NCI-H2029 (cell line): ENCODE measurements around the gene TRIO.

Experiments used
- DNase-seq: peaks from one replicate; lab custom pipeline; 2025; lab: John Stamatoyannopoulos, UW

Gene TRIO

DNA sequence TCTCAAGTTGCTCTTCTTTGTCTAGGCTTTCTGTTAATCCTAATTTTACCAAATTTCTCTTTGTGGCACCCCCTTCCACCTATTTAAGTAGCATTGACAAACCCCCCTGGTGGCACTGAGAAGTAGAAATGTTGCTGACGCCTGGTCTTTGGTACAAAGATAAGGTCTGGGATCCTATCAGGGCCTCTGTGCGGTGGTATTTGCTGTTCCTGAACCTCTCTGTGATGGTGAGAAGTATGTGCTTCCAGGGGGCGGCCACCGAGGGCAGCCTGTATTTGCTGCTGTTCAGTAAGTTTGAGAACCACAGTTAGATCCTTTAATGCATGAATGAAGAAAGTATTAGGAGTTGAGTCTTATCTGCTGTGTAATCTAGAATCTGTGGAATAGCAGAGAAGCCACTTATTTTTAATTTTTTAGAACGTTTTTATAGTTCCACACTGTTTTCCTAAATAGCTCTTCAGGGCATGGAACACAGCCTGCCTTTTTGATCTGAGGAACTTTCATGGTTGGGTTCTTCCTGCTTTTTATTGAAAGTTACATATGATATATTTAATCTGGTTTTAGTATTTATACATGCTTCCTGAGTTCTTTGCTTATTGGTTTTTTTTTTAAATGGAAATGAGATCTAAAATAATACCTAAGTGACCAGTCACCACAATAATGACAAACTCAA is 124.2 kb downstream of the TRIO start:
- no peak for DNase-seq

DNA sequence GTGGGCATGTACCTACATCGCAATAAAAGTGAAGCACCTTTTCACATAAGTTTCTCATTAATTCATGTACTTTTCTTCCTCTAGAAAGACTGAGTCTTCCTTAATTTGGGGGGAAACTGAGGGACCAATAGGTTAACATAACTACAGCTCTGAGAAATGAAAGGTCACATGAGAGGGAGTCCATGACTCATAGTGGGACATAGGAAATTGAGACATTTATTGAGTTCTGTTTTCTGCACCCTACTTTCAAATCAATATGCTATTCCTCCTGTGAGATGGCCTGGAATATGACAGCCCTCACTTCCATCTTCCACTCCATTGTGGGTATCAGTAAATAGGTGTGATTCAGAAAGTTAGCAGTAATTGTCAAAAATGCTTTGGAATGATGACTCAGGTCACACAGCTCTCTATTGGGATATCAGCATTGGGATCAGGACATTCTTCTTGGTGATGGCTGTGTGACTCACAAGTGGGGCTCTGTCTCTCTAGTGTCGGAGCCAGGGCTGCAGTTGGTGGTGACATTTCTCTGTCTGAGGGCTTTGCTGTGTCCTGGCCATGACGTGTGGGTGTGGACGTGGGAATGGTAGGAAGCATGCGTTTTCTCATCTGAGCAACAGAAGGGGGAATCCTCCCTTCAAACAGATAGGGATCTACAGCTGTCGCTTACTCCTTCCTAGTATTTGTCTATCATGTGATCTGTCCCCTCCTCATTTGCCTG is 125.0 kb downstream of the TRIO start:
- no peak for DNase-seq

DNA sequence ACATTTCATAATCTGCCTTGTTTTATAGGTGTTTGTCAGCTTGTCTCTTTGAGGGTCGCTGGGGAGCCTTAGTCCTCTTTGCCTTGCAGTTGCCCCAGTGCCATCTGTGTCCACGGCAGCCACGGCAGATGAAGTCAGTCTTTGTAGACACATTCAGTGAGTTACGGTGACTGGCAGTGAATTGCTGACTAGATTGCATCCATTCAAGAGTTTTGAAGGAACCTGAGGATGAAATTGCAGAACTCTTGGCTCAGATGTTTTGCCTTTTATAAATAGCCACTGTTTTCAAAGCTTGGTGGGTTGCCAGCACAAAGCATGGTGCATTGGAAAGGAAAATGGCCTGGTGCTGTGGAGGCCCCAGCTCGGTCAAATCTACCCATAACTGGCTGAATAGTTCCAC is 125.6 kb downstream of the TRIO start:
- DNase-seq, result no peak

DNA sequence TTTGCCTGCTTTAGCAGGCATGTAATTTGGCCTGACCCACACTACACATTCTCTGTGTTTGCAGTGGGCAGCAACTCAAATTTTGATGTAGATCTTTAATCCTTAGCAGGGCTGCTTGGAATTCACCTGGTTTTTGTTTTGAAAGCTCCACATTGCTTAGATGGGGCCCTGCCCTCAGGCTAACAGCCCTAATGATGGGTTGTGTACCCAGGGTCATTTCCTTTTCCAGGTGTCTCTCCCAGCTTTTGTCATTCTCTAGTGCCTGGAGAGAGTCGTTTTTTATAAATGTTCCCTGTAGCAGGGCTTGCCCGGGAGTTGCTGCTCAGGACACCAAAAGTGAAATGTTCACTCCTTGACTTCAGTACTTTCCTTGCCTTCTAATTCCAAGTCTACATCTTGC is 126.3 kb downstream of the TRIO start:
- DNase-seq, result no peak

DNA sequence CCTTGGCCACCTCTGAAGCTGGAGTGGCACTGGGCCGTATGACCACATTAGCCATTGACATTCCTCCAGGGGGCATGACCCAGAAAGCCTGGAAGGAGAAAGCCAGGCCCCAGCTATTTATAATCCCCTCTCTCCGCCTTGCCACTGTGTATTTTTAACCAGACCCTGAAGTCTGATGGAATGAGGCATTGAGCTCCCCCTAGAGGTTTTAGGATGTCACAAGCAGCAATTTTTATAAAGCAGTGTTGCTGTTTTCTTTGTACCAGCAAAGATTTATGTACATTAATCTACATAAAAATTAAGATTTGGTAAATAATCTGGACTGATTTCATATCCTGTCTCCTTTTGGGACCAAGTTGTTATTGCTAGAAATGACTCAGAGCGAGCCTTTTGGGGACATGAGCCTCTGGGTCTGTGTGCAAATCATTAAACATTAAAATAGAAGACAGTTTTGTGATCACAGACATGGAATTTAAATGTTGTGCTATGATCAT is 127.1 kb downstream of the TRIO start:
- peak; percentile 29 for DNase-seq

DNA sequence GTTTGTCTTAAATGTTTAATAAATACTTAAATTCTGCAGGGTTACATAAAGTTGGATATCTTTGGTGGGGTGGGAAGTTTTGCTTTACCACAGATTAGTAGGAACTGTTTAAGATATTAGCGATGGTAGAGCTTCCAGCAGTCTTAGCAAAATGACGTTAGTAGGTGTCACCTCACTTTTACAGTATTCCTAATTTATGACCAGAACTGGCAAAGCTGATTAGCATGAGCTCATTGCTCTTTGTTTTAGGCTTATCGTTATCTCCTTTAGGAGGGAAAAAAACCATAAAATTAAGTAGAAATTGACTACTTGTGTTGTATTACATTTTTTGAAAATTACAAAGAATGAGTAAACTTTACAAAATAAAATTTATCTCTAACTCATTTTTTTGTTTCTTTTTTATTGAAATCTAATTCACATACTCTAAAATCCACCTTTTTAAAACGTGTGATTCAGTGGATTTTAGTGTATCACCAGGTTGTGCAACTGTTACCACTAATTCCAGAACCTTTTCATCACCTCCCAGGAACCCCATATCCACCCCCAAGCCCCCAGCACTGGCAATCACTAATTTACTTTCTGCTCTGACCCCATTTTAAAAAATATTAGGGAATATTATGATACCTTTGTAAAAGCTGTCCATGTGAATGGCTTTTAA is 129.5 kb downstream of the TRIO start:
- no peak for DNase-seq

DNA sequence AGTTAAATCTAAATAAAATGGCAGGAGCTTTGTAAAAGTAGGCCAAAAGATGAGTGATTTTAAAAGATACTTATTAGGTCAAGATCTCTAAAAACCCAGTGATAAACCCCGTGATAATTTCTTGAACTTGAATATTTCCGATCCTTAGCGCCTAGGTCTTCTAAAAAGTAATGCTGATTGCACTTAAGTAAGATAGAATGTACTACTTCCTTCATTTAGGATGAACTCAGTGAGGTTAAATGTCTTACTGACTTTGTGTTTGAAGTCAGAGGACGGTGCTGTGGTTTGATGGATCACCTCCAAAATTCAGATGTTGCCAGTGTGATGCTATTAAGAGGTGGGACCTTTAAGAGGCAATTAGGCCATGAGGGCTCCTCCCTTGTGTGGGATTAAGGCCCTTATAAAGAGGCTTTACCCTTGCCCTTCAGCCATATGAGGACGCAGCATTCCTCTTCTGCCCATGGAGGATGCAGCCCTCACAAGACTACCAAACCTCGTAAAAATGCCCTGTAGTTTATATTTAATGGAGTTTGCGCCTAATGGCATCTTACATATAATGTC is 130.1 kb downstream of the TRIO start:
- no peak for DNase-seq

DNA sequence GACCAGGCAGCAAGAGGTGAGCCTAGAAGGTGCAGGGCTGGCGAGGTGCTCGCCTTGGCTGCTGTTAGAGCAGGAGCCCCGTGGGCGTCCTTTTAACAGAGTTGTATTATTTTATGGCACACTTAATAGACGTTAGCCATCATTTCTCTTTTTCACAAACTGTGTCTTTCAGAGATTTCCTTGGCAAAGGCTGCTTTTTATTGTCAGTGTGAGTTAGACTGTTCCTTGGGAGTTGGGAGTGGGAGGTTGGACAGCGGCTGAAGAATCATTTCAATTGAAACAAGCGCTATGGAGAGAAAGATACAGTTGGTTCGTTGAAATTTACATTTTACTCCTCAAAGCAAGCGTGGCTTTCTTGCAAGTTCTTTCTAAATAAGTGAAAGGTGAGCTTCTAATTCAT is 133.2 kb downstream of the TRIO start:
- DNase-seq, result no peak

DNA sequence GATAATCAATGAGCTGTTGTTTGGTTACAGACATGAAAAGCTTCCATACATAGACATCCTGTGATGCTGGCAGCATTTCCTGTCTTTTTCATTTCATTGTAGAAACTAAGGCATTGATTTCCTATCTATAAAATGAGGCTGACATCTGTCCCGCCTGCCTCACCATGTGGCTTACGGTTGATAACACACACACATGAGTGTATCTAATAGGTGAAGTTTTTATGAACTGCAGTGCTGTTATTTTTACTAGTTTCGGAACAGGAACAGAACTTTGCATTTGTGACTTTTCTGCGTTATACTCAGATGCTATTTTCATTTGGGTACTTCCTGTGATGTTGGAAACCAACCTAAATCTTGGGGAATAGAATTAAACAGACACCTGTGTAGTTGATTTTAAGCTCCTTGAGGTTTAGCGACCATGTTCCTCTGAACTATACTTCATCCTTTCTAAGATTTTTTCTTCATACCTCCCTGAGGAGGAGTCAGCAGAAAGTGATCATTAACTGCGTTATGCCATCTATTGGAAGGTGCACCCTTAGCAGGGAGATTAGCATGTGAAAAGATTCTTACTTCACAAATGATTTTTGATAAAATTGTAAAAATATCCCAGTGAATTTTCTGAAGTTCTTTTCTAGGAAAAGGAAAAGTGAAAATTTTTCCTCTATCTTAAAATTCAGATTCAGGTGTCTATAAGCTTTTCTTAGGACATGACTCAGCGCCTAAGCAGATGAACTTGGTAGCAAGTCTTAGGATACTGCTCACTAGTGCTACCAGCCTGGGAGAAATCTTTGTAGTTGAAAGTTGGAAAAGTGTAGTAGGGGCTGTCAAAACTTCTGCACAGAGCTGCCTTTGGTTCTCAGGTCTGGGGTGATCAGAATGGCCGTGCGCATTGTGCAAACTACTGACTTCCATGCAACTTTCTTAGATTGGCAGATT is 134.5 kb downstream of the TRIO start:
- DNase-seq, result no peak

DNA sequence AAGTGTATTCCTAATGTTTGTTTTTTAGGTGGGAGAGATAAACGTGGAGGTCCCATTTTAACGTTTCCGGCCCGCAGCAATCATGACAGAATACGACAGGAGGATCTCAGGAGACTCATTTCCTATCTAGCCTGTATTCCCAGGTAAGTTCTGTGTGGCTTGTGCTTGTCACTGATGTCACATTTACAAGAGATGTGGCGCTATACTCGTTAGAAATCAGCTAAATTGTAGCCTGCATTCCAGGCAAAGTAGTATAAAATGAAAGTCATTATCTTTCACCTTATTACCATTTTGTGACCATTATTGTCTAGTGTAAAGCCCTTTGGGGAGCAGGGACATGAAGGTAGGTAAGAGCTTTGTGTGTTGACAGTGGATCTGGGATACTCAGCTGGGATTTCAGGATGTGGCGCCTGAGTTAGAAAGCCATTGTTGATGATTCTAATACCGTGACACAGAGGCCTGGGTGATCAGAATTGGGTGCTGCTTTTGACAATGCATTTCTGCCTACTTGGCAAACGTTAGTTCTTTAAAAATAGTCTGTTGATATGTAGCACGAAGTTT is 137.2 kb downstream of the TRIO start:
- no peak for DNase-seq

DNA sequence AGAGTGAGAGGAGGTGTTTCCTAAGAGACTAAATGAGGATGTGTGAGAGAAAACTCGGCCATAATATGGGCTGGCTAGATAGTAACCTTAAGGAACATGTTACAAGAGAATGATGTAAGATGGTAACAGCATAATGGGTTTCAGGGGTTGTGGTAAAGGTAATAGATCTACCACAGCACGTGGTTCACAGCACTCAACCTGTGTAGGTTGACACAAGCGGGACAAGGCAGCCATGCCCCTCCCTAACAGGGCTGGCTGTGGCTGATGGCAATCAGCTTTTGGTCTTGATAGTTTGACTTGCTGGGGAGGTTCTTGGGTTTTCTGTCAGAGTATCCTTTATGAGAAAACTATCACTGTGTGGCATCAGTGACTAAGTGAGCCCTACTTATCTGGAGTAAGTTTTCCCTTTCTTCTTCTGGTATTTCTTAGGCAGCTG is 138.6 kb downstream of the TRIO start:
- no peak for DNase-seq

DNA sequence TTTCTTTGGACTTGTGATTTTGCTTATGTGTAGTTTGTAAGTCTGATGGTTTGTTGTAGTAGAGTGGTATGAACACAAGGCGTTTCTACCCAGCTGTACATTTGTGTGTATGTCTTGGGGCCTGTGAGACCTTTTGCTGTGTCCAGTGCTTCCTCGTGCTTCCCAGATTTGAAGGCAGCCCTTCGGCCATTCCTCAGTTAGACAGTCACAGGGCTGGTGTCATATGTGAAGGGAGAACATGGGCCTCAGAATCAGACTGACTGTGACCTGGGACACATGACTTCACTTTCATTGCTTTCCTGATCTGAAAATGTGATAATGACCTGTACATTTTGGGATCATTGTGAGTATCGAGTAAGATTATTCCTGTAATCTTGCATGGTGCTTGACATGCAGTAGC is 140.0 kb downstream of the TRIO start:
- no peak for DNase-seq

DNA sequence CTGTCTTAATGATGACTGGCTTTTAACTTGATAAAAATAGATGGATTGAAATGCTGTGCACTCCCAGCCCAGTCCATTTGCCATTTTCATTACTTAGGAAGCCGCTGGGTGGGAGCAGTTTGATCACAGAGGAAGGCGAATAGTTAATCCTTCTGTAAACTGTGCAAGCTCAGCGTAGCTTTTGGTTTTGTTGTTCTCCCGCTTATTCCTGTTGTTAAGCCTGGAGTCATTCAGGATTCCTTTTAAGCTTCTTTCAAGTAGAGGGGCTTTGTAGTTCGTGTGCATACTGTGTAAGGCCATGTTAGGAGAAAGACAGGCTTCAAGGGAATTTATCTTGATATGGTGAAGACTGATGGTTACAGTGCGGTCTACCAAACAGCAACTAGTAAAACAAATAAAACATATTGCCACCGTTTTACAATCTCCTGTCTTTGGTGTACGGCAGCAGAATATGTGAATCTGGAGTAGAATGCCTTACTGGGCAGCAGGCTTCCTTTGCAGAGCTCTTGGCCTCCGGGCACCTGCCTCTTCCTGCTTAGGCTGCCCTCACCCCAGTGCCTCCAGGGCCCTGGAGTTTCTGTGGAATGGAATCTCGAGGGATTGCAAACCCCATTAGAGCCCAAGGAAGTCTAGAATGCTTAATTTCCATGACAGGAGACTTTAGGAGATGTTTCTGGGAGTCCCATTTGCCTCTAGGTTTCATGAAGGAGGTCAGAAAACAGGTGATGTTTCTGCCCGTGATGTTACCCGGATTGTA is 141.4 kb downstream of the TRIO start:
- no peak for DNase-seq

DNA sequence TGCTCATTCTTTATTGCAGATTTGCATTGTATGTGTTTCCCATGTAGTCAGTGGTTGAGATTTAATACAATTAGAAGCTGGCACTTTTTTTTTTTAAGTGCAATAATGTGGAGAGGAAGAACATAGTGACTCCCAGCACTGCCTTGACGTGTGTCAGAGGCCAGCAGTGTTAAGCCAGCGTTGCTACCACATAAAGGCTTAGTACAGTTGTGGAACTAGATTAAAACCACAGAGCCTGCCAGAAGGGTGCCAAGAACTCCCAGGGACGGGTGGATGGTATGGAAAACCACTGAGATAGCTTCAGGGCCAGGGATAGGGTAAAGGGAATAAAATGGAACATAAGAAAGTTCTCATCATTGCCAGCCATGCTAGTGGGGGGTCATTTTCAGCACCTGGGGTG is 142.9 kb downstream of the TRIO start:
- DNase-seq, result no peak

DNA sequence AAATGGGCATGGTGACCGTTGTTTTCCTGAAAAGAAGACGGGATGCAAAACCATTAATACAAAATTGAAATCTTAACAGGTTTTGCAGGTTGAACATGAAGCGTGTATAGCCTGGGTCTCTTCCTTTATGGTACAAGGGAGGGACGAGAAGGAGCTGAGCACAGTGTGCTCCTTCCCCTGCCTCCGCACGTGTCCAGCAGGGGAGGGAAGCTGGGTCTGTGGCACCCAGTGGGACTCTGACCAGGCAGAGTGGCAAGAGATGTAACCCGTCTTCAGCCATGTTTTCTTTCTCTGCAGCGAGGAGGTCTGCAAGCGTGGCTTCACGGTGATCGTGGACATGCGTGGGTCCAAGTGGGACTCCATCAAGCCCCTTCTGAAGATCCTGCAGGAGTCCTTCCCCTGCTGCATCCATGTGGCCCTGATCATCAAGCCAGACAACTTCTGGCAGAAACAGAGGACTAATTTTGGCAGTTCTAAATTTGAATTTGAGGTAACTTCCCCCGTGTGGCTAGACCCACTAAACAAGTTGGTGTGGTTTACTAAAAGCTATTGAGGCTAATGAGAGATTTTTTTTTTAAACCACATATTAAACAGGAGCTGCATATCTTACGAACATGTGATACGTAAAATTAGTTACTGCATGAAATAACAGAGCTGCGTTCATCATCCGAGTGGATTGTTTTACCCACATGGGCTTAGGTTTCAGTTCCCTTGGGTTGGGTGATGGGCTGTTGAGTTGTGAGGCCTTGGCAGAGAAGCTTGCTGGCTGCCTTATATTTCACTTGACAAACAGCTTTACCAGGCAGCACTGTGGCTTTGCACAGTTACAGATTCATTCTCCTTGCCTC is 143.7 kb downstream of the TRIO start:
- no peak for DNase-seq

DNA sequence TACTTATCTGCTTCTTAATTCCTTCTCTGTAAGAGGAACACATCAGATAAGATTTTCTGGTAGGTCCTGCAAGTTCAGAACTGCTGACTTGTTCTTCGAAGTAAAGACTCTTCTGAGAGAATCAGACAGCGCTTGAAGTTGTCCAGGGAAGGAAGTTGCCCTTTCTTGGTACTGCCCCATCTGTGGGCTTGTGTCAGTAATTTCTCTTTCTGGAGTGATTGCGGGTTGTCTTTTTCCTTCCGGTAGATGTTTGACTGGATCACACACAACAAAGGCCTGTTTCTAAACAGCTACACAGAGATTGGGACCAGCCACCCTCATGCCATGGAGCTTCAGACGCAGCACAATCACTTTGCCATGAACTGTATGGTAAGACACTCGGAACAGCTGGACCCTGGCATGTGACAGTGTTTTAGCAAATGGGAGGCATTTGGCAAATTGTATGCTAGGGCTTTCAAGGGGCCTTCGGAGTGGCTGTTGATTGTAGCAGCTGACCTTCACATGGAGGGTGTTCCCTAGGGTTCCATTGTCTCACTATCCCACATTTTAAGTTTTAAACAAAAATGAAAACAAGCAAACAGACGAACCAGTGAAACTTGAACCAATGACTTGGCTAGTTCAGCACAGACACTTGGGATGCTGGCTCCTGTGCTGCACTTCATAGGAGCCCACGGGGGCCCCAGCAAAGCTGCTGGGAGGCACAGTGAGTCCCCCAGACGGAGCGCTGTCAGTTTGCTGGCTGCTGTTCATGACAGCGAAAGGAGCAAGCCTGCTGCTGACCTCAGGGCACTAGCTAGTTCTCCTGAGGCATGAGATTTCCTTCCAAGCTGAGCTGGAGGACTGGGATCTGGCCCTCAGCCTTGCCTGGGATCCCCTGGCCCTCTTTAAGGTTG is 149.9 kb downstream of the TRIO start:
- DNase-seq, result no peak

DNA sequence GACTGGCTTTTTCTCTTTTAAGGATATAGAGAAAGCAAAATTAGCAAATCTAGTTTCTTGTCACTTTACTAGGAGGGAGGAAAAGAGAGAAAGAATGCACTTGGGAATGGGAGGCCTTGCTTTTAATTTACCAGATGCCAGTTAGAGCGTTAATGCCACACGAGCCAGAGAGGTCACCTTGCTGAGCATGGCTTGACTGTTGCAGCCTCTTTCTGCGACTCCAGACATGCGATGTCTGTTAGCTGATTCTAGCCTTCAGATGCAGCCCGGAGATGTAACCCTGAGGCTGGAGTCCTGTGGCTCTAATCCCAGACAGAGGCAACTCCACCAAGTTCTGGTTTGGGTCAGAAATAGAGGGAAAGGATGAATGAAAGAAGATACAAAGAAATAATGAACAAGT is 152.5 kb downstream of the TRIO start:
- DNase-seq, result no peak

DNA sequence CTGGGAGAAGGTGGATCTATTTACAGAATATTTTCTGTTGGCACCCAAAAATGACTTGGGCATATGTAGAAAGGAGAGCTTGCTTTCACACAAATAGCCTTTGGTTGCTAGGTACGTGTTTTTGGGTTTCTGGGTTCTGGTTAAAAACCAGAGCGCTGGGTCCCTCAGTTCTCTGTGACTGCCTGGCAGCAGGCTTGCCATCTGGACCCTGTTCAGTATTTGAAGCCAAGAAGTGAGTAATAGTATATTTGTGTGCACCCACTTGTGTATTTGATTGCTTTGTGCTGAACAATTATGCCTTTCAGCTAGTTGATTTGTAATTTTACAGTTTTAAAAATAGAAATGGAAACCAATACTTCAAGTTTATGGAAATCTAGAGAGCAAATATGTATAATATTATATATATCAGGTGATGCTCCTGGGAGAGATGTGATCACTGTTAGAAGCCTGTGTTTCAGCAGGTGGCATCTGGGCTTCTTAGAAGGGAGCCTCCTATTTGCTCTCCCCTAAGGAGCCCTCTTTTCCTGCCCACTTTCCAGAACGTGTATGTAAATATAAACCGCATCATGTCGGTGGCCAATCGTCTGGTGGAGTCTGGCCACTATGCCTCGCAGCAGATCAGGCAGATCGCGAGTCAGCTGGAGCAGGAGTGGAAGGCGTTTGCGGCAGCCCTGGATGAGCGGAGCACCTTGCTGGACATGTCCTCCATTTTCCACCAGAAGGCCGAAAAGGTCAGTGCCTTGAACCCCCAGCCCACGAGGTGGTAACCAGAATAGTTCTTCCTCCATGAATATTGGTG is 153.6 kb downstream of the TRIO start:
- DNase-seq, result peak; percentile 47
